HL-60/S4 treated with retinoic acid at 250 ng/mL for 4 days and 3 days (cell line): ENCODE data around the gene SCN8A.
"Not testable (repeated sequence)": the region's sequence is repeated elsewhere in the genome, so short reads cannot be mapped to it uniquely, and the experiment has no call there.

Experiments used
- in situ Hi-C: fragments of 300-500 bp; cut with MboI; formaldehyde crosslinking; loops from 2 replicates; pipeline ENCODE4 v1.7.0; 2022; ENCODE audit warnings: low sequenced_read_pairs

The SCN8A gene

DNA sequence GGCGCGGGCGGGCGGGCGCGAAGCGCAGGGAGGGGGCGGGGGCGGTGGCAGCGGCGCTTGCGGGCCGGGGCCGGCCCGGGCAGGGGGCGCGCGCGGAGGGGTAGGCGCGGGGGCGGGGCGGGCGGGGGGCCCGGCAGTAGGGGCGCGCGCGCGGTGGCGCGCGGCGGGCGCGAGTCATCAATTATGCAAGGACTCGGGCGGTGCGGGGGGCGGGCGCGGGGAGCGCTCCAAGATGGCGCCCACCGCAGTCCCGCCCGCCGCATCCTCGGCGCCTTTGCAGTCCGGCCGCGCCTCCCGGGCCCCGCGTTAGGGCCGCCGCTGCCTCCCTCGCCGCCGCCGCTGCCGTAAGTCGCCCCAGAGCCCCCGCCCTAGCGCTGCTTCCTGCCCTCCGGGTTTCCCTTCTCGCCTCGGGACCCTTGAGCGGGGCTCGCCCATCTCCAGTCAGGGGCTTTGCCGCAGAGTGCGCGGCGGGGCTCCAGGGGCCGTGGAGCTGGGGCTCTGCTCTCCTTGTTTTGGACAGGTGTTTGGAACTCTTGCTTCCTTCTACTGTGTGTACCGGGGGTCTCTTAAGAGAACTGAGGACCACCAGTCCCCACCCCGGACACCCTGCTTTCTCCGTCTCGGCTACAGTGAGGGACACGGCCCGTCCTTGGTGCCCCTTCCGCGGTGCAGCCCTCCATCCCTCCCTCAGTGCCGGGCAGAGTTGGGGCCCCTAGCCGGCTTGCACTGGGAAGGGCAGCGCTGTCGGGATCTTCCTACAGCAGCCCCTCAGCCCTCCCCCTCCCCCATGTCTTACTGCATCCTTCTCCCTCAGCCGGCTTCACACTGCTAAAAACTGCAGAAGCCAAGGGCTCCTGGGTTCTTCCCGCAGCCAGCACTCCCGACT lies at the start of gene SCN8A:
Gene SCN8A, plus strand, starts transcription at position 218 of the 886 bp plus-strand sequence. CDS start 71,585 bp downstream, outside the sequence.
- in situ Hi-C loops = no loop called here

DNA sequence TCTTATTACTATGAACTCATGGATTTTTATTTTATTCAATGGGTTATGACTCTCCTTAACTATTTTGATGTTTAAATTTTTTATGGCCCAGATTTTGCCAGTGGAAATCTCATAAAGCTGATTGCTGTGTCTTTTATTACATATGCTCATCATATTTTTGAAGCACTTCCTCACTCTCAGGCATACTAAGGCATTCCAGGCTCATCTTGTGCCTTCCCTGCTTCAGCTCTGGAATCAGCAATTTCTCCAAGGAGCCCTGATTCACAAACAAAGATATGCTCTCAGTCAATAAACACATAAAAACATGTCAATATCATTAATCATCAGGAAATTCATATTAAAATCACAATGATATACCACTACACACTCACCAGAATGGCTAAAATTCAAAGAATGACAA lies 44.9 kb upstream of the SCN8A start:
- in situ Hi-C loops = no loop called here

DNA sequence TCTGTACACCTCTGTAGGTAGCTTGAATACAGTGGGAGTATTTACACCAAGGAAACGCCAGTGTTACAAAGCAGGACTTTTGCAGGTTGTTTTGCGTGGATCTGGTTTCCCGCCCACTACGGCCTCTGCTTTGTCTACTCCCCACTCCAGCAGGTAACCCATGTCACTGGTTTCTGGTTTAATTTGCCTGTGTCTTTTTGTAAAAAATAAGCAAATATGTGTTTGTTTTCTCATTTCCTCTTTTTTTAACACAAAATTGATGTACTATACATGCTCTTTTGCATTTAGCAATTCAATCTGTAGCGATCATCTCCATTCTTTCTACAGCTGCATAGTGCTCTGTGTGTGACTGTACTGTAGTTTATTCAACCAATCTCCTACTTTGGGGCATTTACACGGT lies 43.4 kb upstream of the SCN8A start:
- in situ Hi-C loops = no loop called here

- in situ Hi-C loops = no loop called here
These were observed 42.8 kb upstream of the SCN8A start for GRCh38 chr12:51548241-51548640.

- in situ Hi-C loops = no loop called here
These were observed 41.4 kb upstream of the SCN8A start for GRCh38 chr12:51549637-51550036.

DNA sequence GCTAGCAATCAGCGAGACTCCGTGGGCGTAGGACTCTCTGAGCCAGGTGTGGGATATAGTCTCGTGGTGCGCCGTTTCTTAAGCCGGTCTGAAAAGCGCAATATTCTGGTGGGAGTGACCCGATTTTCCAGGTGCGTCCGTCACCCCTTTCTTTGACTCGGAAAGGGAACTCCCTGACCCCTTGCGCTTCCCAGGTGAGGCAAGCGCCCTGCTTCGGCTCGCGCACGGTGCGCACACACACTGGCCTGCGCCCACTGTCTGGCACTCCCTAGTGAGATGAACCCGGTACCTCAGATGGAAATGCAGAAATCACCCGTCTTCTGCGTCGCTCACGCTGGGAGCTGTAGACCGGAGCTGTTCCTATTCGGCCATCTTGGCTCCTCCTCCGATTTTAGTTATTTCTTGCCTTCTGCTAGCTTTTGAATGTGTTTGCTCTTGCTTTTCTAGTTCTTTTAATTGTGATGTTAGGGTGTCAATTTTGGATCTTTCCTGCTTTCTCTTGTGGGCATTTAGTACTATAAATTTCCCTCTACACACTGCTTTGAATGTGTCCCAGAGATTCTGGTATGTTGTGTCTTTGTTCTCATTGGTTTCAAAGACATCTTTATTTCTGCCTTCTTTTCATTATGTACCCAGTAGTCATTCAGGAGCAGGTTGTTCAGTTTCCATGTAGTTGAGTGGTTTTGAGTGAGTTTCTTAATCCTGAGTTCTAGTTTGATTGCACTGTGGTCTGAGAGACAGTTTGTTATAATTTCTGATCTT lies 22.6 kb upstream of the SCN8A start:
- in situ Hi-C loops = not testable (repeated sequence)

DNA sequence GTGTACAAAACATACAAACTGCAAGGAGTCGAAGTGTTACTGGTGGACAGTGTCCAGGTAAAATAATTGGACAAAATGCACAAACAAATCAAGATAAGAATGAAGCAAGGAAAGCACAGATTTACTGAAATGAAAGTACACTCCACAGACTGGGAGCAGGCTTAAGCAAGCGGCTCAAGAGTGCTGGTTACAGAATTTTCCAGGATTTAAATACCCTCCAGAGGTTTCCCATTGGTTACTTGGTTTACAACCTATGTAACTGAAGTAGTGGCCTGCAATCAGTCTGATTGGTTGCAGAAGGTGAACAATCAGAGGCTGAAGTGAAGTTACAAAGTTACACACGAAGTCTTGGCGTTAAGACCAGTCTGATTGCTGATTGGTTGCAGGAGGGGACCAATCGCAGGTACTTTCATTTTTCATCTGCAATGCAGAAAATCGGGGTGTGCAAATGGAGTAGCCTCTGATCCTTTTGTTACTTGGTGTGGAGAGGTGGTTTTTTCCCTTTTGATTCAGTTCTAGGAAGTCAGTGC lies 11.6 kb upstream of the SCN8A start:
- in situ Hi-C loops = no loop called here

GRCh38 chr12:51589060-51589459 lies 2.0 kb upstream of the SCN8A start:
- in situ Hi-C loops = no loop called here

GRCh38 chr12:51589557-51590176 lies 1.4 kb upstream of the SCN8A start:
- in situ Hi-C loops = no loop called here

DNA sequence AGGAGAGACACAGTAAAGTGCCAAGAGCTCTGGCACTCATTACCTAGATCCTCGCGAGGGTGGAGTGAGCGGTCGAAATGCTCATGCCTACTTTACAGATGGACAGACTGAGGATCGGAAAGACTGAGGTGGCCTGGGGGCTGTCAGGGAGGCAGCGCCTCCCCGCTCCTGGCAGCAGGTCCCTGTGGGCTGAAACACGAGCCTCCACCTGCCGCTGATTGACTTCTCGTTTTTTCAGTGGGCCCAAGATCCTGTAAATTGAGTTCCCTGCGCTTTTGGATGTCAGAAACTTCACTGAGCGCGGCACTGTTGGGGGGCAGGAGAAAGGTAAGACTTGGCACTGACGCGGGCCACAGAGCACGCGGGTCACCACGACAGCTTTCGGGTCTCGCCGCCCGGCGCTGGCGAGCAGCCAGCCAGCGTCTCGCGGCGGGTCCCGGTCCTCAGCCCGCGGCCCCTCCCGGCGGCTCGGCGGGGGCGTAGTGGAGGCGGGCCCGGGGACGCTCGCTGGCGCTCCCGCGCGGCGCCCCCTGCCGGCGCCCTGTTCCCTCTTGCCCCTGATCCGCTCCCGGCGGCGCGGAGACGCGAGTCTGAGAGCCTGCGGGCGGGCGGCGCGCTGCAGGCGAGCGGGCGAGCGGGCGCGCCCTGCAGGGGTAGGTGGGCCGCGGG lies 552 bp upstream of the SCN8A start:
- in situ Hi-C loops = no loop called here

DNA sequence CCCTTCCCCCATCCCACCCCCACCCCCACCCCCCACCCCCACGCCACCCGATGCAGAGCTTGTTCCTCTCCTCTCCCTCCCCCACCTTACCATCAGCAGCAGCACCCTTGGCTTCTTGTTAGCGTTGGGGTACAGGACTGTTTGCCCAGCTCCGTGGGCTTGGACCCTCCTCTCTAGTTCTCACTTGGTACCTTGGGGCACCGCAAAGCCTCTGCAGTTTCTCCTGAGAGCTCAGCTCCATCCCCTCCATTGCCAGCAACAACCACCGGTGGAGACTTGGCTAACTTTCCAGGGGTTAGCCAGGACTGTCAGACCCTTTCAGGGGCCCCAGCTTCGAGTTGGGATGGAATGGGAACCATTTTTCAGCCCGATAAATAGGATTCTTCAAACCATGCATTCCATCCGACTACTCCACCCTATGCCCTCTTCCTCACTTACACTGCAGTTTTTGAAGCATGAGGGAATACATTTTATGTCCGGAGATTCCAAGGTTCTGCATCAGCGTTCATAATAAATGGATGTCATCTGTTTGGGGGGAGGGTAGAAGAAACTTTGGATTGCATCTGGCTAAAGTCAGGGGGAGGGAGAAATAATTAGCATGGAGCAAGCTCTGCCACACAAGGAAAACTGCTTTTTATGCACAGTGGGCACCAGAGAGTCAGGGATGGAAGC lies 1.1 kb downstream of the SCN8A start:
- in situ Hi-C loops = no loop called here

DNA sequence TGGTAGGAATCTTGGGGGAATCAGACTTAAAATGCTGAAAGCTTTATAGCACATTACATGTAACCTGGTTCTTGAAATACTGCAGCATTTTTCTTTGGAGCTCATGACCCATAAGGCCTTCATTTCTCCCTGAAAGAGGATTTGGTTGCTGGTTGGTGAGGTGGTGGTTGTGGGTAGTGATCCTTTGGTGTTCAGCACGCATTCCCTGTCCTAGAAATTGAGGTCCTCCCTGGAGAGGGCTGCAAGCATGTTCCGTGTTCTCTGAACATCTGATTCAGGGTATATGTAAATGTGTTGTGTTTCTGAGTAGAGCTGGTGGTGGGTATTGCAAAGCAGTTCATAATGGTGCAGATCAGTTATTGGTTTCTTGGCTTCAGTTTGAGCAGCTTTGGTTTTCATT lies 2.0 kb downstream of the SCN8A start:
- in situ Hi-C loops = no loop called here

DNA sequence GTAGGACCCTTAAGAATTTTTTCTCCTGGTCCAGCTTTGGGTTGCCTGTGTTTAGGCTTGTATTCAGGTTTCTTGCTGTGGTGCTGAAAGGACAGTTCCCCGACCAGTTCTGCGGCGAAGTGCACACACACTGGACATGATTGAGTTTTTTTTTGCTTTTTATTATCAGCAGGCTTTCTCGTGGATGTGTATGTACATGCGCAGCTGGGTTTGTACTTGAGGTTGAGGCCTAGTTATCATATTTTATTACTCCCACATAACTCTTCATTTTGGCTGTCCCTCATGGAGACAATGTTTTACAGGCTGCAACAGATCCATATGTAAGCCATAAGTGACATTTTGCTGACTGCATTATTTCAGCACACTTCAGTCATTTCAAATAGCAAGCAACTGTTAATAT lies 2.5 kb downstream of the SCN8A start:
- in situ Hi-C loops = no loop called here

GRCh38 chr12:51598156-51598555 lies 7.1 kb downstream of the SCN8A start:
- in situ Hi-C loops = no loop called here

GRCh38 chr12:51600721-51601120 lies 9.7 kb downstream of the SCN8A start:
- in situ Hi-C loops = no loop called here

- in situ Hi-C loops = no loop called here
These were observed 10.2 kb downstream of the SCN8A start for GRCh38 chr12:51601241-51601640.

DNA sequence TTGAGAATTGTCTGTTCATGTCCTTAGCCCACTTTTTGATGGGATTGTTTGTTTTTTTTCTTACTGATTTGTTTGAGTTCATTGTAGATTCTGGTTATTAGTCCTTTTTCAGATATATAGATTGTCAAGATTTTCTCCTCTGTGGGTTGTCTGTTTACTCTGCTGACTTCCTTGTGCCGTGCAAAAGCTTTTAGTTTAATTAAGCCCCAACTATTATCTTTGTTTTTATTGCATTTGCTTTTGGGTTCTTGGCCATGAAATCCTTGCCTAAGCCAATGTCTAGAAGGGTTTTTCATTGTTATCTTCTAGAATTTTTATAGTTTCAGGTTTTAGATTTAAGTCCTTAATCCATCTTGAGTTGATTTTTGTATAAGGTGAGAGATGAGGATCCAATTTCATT lies 14.9 kb downstream of the SCN8A start:
- in situ Hi-C loops = not testable (repeated sequence)

DNA sequence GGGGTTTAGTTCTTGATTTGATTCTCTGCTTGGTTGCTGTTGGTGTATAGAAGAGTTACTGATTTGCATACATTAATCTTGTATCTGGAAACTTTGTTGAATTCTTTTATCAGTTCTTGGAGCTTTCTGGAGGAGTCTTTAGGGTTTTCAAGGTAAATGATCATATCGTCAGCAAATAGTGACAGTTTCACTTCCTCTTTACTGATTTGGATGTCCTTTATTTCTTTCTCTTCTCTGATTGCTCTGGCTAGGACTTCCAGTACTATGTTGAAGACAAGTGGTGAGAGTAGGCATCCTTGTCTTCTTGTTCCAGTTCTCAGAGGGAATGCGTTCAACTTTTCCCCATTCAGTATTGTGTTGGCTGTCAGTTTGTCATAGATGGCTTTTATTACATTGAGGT lies 16.2 kb downstream of the SCN8A start:
- in situ Hi-C loops = not testable (repeated sequence)

DNA sequence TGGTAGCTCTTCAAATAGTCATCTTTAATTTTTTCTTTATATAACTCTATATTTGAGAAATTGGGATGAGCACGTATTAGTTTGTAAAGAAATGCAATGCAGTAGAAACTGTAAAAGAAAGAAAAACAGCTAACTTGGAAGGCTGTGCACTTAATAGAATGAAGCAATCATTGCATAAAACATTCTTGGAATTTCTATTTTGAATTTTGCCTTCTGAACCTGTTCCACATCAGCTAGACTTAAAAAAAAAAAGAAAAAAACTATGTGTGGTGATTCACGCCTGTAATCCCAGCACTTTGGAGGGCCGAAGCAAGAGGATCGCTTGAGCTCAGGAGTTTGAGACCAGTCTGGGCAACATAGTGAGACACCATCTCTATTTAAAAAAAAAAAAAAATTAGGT lies 29.4 kb downstream of the SCN8A start:
- in situ Hi-C loops = no loop called here

DNA sequence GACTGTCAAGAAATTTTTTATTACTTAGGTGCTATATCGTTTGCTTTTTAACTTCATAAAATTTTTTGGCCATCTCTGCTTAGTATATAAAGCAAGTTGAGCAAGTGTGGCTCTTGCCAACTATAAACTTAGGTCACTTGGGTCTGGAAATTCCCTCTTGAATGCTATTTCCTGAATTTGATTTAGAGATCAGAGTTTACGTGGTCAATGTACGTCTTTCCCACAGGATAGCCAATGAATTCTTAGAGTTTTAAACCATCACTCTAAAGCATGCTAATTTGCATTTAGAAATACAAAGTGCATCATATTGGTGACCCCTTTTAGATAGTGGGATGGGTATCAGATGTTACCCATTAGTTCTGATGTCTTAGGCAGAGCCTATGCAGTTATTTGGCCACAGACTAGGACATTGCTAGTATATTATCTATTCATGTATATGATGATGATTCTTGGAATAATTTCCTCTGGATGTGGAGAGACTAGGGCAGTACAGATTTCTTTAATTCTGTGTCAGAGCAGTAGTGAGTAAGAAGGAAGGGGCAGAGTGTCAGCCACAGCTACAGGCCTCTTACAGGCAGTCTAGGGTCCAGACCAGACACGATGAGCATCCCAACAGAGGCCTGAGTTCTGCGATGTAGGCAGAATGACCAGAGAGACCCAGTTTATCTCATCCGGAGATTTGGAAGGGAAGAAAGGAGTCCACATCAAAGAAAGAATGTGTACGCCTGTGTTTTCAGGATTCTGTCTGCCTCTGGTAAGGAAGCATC lies 30.3 kb downstream of the SCN8A start:
- in situ Hi-C loops = no loop called here
